ENCODE measurements around the gene NEK1.

GRCh38 chr4:169594560-169595195, 17.7 kb downstream of the NEK1 start:
- no peak for TF ChIP-seq CTCF (conservative IDR thresholded peaks at IDR 0.05)
- no peak for TF ChIP-seq EZH2 (IDR thresholded peaks at IDR 0.05; ENCODE audit: low read depth)

Measured in PC-9 (cell line).